ENCODE data around the gene TCF4.

The TCF4 gene

DNA sequence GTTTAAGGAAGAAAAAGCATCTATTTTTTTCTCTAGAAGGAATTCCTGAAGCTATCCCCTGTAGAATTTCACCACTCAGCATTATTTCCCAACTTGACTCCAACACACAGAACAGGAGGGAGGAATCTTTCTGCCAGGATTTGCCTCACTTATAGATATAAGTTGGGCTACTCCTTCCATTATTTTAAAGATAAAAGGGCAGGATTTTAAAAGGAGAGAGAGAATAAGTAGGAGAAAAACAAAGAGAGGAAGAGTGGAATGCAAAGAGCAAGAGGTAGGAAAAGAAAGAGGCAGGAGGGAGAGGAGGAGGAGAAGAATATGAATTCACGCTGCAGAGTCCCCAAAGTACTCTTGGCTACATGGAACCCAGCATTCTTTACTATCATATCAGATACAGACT, 182.5 kb downstream of the TCF4 start:
- TF ChIP-seq CTCF (IDR thresholded peaks at IDR 0.05; ENCODE audit: control insufficient read depth, extremely low read depth, insufficient read depth) = no peak
- no peak overlapping the region for H3K4me3 ChIP-seq (ENCODE audit: low read depth, low read length)
- no peak for DNase-seq (ENCODE audit: low read depth)

DNA sequence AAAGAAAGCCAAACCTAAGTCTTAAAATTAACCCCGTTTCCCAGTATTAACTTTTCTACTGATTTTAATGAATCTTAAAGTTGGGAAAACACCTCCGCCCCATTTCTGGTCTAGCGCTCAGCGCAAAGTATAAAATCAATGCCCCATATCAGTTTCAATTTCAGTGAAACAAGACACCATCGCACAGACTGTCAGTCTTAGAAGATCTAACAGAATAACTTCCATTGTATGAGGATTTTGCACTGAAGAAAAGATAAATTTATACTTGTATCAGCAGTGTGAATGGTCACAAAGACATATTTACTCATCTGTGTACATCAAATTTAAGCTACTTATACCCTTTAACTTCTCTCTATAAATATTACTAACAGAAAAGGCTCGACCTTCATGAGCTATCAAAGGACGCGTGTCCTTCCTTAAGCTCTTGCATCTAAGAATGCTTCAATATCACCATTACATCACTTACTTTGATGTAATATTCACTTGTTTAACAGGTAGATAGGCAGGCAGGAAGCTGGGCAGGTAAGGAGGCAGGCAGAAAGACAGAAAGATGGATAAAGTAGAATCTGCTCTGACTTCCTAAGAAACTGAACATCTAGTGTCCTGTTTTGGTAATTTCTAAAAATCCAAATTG, 183.0 kb downstream of the TCF4 start:
- TF ChIP-seq CTCF (IDR thresholded peaks at IDR 0.05; ENCODE audit: control insufficient read depth, extremely low read depth, insufficient read depth) = no peak
- DNase-seq (ENCODE audit: low read depth) = no peak

GRCh38 chr18:55404136-55404830, 183.7 kb downstream of the TCF4 start:
- H3K4me3 ChIP-seq (ENCODE audit: low read depth, low read length) = no peak overlapping the region
- no peak for DNase-seq (ENCODE audit: low read depth)
- no peak for TF ChIP-seq CTCF (IDR thresholded peaks at IDR 0.05; ENCODE audit: control insufficient read depth, extremely low read depth, insufficient read depth)

More for the DNA sequence above, 183.0 kb downstream of the TCF4 start:
- H3K4me3 ChIP-seq (ENCODE audit: low read depth, low read length) = no peak overlapping the region

DNA sequence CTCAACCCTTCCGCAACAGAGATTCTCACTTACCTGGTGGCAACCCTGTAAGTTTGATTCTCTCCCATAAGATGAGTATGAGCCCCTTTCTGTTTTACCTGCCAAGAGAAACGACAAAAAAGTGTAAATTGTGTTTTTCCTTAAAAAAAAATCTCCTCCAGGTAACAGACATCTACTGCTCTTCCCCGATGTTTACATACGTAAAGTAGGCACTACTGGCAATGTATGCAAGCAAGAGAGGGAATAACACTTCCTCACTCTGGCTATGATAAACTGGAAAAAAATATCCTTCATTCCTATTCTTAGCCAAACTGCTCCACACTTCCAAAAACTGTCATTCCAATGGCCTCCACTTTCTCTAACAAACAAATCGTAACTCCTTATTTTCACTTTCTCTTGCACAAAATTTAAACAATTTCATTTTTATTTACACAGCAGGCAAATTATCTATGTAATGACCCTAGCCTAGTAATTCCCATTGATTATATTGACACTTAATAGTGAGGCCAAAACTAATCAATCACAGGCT, 184.5 kb downstream of the TCF4 start:
- no peak overlapping the region for H3K4me3 ChIP-seq (ENCODE audit: low read depth, low read length)
- TF ChIP-seq CTCF (IDR thresholded peaks at IDR 0.05; ENCODE audit: control insufficient read depth, extremely low read depth, insufficient read depth) = no peak
- DNase-seq (ENCODE audit: low read depth) = no peak

GRCh38 chr18:55402731-55403405, 185.1 kb downstream of the TCF4 start:
- H3K4me3 ChIP-seq (ENCODE audit: low read depth, low read length) = no peak overlapping the region
- no peak for TF ChIP-seq CTCF (IDR thresholded peaks at IDR 0.05; ENCODE audit: control insufficient read depth, extremely low read depth, insufficient read depth)
- no peak for DNase-seq (ENCODE audit: low read depth)

GRCh38 chr18:55401638-55402191, 186.3 kb downstream of the TCF4 start:
- H3K4me3 ChIP-seq (ENCODE audit: low read depth, low read length) = no peak overlapping the region
- no peak for DNase-seq (ENCODE audit: low read depth)
- TF ChIP-seq CTCF (IDR thresholded peaks at IDR 0.05; ENCODE audit: control insufficient read depth, extremely low read depth, insufficient read depth) = no peak
